GM21619 (cell line): Measurements from ENCODE around the gene GNA12.

Experiments used
- ATAC-seq: cut with Tn5 transposase; IDR thresholded peaks from one replicate; pipeline ENCODE4 v1.9.1; 2021; ENCODE audit not compliant: unreplicated experiment

GNA12 gene

DNA sequence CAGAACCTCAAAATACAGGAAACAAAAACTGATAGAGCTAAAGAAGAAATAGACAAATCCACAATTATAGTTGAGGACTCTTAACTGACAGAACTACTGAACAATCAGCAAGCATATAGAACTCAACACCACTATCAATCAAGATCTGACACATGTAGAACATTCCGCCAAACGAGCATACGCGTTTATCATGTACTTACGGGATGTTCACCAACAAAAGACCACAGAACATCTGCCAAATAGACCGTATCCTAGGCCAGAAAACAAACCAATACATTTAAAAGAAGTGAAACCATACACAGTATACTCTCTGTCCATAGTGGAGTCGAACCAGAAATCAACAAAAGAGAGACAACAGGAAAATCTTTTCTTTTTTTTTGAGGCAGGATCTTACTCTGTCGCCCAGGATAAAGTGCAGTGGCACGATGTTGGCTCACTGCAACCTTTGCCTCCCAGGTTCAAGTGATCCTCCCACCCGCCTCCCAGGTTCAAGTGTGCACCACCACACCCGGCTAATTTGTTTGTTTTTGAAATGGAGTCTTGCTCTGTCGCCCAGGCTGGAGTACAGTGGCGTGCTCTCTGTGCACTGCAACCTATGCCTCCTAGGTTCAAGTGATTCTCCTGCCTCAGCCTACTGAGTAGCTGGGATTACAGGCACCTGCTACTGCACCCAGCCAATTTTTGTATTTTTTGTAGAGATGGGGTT, 5.1 kb downstream of the GNA12 start:
- ATAC-seq = peak; percentile 57

DNA sequence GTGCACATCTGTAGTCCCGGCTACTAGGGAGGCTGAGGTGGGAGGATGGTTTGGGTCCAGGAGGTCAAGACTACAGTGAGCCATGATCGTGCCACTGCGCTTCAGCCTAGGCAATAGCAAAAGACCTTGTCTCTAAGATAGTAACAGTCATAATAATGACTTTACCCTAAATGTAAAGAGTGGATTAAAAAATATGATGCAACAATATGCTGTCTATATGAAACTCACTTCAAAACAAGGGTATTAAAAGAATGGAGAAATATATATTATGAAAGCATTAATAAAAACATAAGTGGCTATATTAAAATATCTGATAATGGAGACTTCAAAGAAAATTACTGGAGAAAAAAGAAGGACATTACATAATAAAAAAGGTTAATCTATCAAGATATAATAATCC, 5.7 kb downstream of the GNA12 start:
- ATAC-seq = no peak

DNA sequence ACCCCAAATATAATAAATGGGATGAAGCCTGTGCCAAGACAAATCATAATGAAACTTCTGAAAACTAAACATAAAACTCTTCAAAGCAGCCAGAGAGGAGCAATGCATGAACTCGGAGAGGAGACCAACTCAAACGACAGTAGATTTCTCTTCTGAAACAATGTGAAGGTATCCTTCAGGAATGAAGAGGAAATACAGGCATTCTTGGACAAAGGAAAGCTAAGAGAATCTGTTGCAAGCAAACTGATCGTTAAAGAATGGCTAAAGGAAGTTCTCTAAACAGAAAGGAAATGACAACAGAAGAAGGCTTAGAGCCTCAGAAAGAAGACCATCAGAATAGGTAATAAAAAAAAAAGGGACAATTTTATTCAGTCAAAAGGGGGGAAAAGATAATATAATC, 6.6 kb downstream of the GNA12 start:
- ATAC-seq = no peak

DNA sequence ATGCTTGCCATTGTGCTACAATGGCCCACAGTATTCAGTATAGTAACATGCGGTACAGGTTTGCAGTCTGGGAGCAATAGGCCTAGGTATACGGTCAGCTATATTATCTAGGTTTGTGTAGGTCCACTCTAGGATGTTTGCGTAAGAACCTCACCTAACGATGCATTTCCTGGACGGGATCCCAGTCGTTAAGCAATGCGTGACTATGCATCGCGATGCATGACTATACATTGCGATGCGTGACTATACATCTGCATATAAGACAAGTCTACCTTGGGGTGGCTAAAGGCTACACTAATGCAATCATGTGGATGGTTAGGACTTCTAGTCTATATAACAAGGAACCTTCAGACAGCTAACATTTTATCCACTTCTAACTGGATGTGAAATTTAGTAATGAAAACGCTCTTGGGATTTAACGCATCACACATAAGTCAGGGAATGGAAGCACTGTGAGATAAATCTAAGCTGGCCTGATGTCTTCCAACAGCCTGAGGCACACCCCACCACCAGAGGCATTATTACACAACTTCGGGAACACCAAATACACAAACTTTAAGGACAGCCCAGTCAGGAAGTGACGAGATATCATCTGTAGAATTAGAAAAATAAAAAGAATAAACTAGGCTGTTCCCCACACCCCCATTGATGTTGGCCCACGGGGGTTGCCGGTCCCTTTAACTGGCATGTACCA, 9.2 kb downstream of the GNA12 start:
- no peak for ATAC-seq

DNA sequence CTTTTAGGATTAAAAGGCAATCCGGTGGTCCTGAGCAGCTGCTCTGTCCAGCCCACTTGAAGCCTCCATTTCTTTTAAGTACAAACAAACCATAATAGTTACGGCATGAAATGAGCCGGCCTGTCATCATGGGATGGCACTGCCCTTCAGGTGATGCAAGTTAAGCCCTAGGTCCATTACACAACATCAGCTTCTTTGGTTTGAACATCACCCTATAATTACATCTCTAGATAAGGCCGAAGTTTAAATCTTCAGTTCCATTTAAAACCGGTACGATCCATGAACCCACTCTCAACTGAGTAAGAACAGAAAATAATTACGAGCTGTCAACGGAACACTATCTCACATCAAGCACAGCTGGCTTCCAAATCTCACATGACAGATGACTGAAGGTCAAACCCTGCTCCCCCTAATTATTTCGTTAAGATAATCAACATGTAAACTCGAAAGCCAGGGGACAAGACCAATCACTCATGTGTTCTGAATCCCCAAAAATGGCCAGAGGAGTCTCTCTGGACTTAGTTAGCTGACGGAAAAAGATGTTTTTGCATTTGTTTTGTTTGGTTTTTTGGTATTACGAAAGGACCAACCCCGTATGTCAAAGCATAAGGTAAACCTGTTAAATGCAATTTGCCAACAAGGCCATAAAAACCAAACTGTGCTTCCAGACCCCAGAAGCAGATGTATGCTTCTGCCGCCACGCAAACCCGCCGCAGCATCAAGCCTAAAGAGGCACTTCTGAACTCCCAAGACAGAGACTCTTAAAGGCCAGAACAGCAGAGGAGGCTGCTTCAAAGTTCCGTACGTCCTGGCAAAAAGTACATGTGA, 10.8 kb downstream of the GNA12 start:
- no peak for ATAC-seq

DNA sequence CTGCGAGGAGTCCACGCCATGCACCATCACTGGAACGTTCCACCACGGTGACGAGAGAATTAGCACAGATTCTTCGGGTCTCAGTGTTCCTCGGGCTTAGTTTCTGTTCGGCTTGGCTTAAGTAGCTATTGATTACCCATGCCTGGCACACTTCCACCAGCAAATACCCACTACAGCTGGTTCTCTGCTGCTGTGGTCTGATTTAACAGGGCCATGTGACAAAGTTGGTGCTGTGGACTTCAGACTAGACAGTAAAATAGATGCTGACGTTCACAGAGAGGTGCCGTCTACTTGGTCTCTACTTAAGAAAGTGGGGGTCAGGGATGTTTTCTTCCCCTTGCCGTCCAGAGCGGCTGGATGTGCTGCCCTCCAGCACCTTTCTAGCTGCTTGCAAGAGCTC, 11.6 kb downstream of the GNA12 start:
- no peak for ATAC-seq

DNA sequence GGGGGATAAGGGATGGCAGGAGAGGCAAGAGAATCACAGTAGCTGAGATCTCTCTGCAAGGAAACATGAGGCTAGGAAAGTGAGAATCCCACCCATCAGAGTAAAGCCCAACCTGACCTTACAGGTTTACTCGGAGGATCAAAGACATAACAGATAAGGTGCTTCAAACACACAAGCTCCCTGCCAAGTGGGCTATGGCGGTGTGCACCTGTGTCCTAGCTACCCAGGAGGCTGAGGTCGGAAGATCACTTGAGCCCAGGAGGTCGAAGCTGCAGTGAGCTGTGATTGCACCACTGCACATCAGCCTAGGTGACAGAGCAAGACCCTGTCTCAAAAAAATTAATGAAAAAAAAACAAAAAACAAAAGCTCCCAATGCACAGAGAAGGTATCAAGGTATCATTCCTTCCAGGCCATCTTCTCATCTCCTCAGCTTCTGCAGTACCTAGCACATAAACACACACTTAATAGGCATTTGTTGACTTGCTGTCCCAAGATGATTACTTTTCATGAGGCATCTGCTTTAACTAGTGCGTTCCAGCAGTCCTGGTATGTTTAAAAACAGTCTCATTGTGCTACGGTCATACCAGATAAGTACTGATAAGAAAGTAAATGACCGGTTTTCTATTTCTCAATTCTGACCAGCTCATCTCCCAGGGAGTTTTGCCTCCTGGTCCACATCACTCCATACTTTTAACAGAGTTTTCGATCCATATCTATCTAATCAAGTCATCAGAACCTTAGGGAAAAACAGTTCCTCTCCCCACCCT, 13.3 kb downstream of the GNA12 start:
- ATAC-seq = no peak

DNA sequence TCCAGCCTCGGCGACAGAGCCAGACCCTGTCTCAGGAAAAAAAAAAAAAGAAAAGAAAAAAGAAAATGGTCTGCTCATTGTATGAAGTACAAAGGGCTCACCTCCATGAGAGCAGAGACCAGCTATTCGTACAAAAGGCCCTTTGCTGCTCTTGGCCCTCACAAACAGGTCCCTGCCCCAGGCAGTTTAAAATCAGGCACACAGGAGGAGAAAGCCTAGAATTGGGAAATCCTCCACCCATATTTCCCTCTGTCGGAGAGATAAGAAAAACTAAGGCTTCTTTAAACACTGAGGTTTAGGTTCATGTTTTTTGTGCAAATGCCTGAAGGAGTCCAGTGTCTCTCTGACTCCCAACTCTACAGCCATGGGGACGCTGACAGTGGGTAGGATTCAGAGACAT, 15.1 kb downstream of the GNA12 start:
- no peak for ATAC-seq

DNA sequence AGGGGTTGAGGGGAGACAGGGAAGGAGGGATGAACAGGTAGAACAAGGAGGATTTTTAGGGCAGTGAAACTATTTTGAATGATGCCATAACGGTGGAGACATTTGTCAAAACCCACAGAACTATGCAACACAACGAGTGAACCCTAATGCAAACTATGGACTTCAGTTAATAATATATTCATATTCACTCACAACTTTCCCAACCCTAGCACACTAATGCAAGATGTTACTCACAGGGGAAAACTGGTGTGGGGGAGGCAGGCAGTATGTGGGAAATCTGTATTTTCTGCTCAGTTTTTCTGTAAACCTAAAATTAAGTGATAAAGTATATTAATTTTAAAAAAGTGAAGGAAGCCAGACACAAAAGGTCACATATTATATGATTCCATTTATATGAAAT, 17.3 kb downstream of the GNA12 start:
- ATAC-seq = no peak

DNA sequence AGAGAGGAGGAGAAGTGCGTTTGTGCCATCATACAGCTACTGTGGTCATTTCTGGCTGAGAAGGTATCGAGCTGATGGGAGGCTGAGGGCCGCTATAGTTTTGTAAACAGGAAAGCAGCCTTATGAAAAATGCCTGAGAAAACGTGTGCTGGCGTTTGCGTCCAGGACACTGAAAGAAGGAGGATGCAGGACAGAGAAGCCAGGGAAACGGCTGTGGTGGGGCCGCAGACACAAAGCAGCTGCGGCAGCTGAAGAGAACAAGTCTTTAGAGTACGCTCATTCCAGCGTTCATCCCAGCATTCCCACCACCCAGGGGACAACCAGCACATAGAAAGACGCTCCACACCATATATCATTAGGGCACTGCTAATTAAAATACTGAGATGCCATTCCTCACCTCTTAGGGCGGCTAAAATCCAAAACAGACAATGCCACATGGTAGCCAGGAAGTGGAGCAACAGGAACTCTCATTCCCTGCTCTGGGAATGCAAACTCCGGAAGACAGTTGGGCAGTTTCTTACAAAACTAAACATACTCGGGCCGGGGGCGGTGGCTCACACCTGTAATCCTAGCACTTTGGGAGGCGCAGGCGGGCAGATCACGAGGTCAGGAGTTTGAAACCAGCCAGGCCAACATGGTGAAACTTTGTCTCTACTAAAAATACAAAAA, 18.4 kb downstream of the GNA12 start:
- no peak for ATAC-seq

DNA sequence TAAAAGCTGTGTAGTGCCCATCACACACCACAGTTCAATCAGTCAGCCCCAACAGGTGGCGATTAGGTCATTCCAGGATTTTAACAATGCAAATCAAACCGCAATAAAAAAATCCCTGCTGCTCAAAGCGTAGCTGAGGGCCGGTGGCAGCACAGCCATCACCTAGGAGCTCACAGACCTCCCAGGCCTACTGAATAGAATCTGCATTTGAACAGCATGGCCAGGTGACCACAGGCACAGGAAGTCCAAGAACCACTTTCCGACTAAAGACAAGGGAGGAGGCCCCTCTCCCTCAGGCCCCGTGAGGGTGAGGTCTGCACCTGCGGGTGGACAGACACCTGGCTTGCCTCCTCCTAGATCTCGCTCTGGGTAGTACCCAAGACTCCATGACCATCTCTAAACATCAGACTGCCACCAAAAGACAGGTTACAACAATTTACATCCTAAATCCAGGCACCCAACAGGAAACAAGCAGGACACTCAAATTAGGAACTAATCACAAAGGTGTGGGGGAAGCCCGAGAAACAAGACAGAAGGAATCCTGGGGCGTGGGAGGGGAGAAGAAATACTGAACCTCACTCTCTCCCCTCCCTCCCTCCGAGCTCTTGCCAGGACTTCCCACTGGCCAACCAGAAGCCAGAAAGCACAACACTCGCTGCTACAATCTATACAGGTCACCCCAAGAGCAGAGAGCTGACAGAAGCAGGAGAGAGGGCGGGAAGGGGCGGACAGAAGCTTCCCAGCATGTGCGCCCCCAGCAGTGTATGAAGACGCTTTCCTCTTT, 19.2 kb downstream of the GNA12 start:
- ATAC-seq = peak; percentile 46

DNA sequence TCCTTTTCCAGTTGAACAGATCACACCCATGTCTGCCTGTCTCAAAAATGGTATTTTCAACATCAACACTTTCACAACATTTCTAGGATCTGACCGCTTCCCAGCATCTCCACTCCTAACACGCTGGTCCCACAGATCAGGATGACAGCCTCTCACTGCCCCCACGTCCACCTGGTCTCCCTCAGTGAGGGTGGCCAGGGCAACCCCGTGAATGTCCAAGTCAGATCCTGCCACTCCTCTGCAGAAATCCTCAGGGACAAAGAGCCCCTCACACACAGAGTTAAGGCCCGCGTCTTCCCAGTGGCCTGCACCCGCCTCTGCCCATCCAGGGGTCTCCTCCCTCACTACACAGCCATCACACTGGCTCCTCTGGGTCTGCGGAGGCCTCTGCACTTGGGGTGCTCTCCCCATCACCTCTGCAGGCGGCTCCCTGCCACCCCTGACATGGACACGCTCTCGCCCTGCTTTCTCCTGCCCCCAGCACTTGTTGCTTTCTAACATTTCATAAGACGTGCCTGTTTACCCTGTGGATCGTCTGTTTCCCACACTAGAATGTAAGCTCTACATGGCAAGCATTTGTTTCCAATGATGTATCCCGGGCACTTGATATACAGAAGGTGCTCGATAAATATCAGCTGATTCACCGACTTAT, 20.0 kb downstream of the GNA12 start:
- ATAC-seq = no peak

DNA sequence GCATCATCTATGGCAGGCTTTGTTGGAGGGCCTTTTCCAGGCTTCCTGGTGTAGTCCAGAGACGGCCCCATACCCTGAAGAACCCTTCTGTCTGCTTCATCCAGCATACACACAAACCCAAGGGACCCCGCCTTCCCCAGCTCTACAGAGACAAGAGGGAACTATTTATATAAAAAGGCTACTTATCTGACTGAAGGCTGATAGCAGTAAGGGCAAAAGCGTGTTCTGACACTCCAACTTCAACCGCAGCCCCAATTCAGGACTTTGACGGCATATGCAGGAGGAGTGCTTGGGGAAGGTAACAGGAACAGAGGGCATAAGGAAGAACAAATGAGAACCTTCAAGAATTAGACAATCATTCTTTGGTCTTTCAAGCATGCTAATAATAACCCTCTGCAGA, 21.0 kb downstream of the GNA12 start:
- ATAC-seq = no peak

DNA sequence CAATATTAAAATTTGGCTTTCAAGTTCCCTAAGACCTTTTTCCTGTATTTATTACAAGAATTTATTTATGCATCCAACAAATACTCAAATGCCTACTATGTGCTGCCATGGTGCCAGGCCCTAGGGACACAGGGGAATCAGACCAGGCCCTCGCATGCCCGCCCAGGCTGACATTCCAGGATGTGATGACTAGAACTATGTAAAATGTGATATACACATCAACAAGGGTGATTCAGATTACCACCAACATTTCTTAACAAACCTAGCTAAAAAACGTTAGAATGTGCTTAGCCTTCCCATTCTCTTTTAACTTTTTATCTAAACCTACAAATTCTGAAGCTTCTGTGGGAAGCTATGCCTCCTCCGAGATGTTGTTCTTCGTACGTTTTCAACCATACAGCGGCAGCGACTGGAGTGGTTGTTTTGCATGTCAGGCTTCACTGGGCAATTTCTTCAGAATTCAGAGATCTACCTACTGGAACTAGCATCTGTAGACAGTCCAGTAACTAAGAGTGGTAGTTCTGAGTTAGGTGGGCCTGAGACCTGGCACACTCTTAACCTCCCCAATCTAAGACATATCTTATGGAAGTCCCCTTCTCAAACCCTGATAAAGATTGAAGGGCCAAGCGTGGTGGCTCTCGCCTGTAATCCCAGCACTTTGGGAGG, 22.1 kb downstream of the GNA12 start:
- peak; percentile 51 for ATAC-seq

DNA sequence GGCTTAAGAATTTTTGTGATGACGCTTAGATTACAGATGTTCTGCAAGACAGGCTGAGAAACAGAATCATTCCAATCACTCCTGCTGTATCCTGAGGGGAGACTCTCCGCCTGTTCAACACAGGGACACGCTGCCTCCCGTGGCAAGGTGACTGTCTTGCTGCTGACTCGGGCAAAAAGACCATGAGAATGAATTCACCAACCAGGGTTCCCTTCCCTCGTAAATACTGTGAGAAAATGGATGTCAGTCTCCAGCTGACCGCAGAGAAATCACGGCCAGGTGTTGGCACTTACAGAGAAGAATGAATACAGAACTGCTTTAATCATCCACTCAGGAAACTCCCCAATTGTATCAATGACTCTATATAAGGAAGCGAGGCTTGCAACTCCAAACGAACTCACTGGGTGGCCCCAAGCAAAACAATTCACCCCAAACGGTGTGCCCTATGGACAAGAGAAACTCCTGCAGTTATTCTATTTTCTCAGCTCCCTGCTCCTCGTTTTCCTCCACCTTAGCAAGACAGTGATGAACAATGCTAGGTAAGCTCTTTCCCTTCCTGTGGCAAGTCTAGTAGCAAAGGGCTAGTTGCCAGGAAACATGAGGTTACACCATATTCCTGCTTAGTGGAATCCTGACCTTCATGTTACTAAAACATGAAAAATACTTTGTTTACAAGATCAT, 22.8 kb downstream of the GNA12 start:
- ATAC-seq = peak; percentile 49

DNA sequence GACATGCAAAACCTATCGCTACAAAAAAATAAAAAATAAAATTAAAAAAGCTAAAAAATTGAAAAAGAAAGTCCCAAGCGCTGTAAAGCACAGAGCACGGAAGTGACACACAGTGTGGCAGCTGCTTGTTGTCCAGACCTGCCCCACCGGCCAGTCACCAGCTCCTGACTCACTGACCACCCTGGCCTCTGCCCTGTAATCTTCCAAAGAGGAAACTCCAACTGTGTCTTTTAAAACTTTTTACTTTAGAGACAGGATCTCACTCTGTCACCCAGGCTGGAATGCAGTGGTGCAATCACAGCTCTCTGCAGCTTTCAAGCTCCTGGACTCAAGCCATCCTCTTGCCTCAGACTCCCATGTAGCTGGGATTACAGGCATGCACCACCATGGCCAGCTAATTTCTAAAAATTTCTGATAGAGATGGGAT, 23.6 kb downstream of the GNA12 start:
- ATAC-seq = no peak

DNA sequence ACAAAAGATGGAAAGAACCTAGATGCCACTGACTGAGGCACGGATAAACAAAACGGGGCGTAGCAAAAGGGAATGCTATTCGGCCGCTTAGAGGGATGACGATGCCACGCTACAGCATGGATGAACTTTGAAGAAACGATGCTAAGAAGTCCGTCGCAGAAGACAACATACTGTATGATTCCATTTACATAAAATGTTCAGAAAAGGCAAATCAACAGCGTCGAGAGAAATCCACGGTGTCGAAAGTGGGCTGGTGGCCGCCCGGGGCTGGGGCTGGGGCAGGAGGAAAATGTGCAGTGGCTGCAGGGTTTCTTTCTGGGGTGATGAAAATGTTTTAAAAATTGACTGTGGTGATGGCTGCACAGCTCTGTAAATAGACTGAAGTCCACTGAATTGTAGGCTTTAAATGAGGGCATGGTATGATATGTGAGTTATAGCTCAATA, 24.1 kb downstream of the GNA12 start:
- ATAC-seq = no peak
